IMR-90 (cell line): ENCODE data around the gene PAFAH2.

ENCODE experiments used
- BHLHE40 ChIP-seq: fragments of 150-350 bp; IDR thresholded peaks from 2 replicates; pipeline ENCODE4 v1.6.1; 2016; ENCODE audit warnings: mild to moderate bottlenecking, low read depth, low read length
- CEBPB ChIP-seq: IDR thresholded peaks from 2 replicates; pipeline ENCODE4 v1.6.1; 2012; ENCODE audit warnings: low read depth, low read length, improper control_type of control experiment
- CHD1 ChIP-seq: IDR thresholded peaks from 2 replicates; pipeline ENCODE4 v1.6.1; 2012; ENCODE audit warnings: low read depth, low read length, improper control_type of control experiment
- CTCF ChIP-seq: conservative IDR thresholded peaks from 2 replicates; pipeline ENCODE4 v1.5.1; 2012; ENCODE audit warnings: mild to moderate bottlenecking, low read depth, low read length, improper control_type of control experiment
- ELK1 ChIP-seq: fragments of 150-350 bp; IDR thresholded peaks from 2 replicates; pipeline ENCODE4 v1.6.1; 2016; ENCODE audit warnings: low read depth, mild to moderate bottlenecking, low read length, moderate library complexity, borderline replicate concordance
- MAFK ChIP-seq: IDR thresholded peaks from 2 replicates; pipeline ENCODE4 v1.6.1; 2012; ENCODE audit warnings: low read depth, low read length, improper control_type of control experiment
- MAZ ChIP-seq: IDR thresholded peaks from 2 replicates; pipeline ENCODE4 v1.6.1; 2012; ENCODE audit warnings: low read depth, mild to moderate bottlenecking, low read length, improper control_type of control experiment, moderate library complexity, borderline replicate concordance
- MXI1 ChIP-seq: IDR thresholded peaks from 2 replicates; pipeline ENCODE4 v1.6.1; 2012; ENCODE audit warnings: low read depth, mild to moderate bottlenecking, low read length, moderate library complexity, borderline replicate concordance
- POLR2A ChIP-seq: IDR thresholded peaks from 2 replicates; pipeline ENCODE4 v1.6.1; 2012; ENCODE audit warnings: mild to moderate bottlenecking, low read depth, low read length
- RAD21 ChIP-seq: IDR thresholded peaks from 2 replicates; pipeline ENCODE4 v1.6.1; 2012; ENCODE audit warnings: low read length, improper control_type of control experiment
- RCOR1 ChIP-seq: IDR thresholded peaks from 2 replicates; pipeline ENCODE4 v1.6.1; 2012; ENCODE audit warnings: mild to moderate bottlenecking, low read length, improper control_type of control experiment; ENCODE audit not compliant: insufficient replicate concordance
- RFX5 ChIP-seq: IDR thresholded peaks from 2 replicates; pipeline ENCODE4 v1.8.0; 2012; ENCODE audit warnings: low read depth, mild to moderate bottlenecking, low read length, moderate library complexity
- SMC3 ChIP-seq: fragments of 150-350 bp; IDR thresholded peaks from 2 replicates; pipeline ENCODE4 v1.6.1; 2016; ENCODE audit warnings: low read depth, mild to moderate bottlenecking, antibody characterized with exemption, low read length, moderate library complexity
- USF2 ChIP-seq: fragments of 150-350 bp; IDR thresholded peaks from 2 replicates; pipeline ENCODE4 v1.6.1; 2017; ENCODE audit warnings: mild to moderate bottlenecking, antibody characterized with exemption, low read length, low read depth

- TF ChIP-seq CTCF: no peak
- TF ChIP-seq MXI1: no peak
- TF ChIP-seq POLR2A: no peak
- no peak for TF ChIP-seq CEBPB
- TF ChIP-seq USF2: no peak
- no peak for TF ChIP-seq MAFK
- no peak for TF ChIP-seq RAD21
- no peak for TF ChIP-seq MAZ
- no peak for TF ChIP-seq BHLHE40
- no peak for TF ChIP-seq RCOR1
- no peak for TF ChIP-seq SMC3
- no peak for TF ChIP-seq CHD1
- TF ChIP-seq RFX5: no peak
- TF ChIP-seq ELK1: no peak
These were observed 73.4 kb downstream of the PAFAH2 start for GRCh38 chr1:25924454-25924853.
